ENCODE measurements around the gene MAFB.

- TF ChIP-seq CTCF (IDR thresholded peaks at IDR 0.05) (no peak), POLR2A (IDR thresholded peaks at IDR 0.05) (no peak)
These were observed 6.2 kb upstream of the MAFB start for GRCh38 chr20:40695214-40695613.
